ENCODE results near the gene SPIRE1. TPM values are rescaled to one million over a fixed set of nuclear protein-coding genes. Genes with fewer than 3 reads are reported as not detected.
"Not testable (repeated sequence)": the region's sequence is repeated elsewhere in the genome, so short reads cannot be mapped to it uniquely, and the experiment has no call there.

The SPIRE1 gene
- total and polyA plus RNA-seq, 2 experiments from 2014 or later = 10.7 to 28.6 TPM

DNA sequence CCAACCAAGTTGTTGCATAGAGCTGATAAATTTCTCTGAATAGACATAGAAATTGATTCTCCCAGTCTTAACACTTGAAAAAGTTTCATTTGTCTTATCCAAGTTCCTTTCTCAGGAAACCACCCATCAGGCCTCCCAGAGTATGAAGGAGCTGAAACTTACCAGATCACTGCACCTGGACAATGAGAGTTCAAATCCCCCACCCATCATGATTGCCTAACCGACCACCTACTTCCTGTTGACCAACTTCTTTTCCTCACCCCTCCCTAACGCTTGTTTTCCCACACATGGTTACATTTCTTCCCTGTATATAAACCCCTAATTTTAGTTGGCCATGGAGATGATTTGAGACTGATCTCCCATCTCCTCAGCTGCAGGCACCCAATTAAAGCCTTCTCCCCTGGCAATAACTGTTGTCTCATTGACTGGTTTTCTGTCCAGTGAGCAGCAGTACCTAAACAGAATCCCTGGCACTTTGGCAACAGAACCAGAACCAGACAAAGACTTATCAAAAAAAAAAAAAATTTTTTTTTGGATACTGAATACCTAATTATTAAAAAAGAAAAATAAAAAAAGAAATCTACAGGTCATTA, 103.0 kb downstream of the SPIRE1 start:
- Histone ChIP-seq H3K27me3 (replicated peaks; ENCODE audit: insufficient read depth) (no peaks in the 10 kb centered on the region), H3K36me3 (ENCODE audit: low read depth) (no peaks in the 10 kb centered on the region), H3K79me2 (ENCODE audit: insufficient read depth) (peaks cover 96% of the 10 kb centered on the region), H3K27ac (no peak overlapping the region), H3K9me2 (ENCODE audit: insufficient read depth) (no peaks in the 10 kb centered on the region), H3K4me2 (ENCODE audit: unreplicated experiment) (no peak overlapping the region), H3K9me3 (ENCODE audit: low read depth) (no peaks in the 10 kb centered on the region), H3F3A (ENCODE audit: insufficient read depth) (no peaks in the 10 kb centered on the region), H4K20me1 (ENCODE audit: insufficient read depth) (peaks cover 15% of the 10 kb centered on the region; the same call in 1 of the 2 replicates), H3K4me1 (ENCODE audit: insufficient read depth) (0 out of 2 replicates have a peak, but pooled peaks cover 4% of the 10 kb centered on the region), H3K4me3 (no peak overlapping the region), H3K9ac (no peak overlapping the region), H2AFZ (no peak overlapping the region)
- 94 to 100% methylated on average over 2 of the region's 2 CpGs for WGBS, 2 experiments (ENCODE audit: low coverage in 1 of 2, low lambda C conversion rate in 2 of 2, missing lambda C conversion rate in 2 of 2)
- no peak for TF ChIP-seq EZH2 (IDR thresholded peaks at IDR 0.05; ENCODE audit: insufficient read depth, poor library complexity, severe bottlenecking)
- TF ChIP-seq EZH2phosphoT487 (IDR thresholded peaks at IDR 0.05; ENCODE audit: insufficient read depth, low read depth) = no peak
- no peak for DNase-seq
- in situ Hi-C loops (cut with MboI) = no loop called here

- Histone ChIP-seq H3K27me3 (replicated peaks; ENCODE audit: insufficient read depth) (no peaks in the 10 kb centered on the region), H4K20me1 (ENCODE audit: insufficient read depth) (peaks cover 12% of the 10 kb centered on the region; the same call in 1 of the 2 replicates), H3K4me2 (ENCODE audit: unreplicated experiment) (no peak overlapping the region), H3K9me2 (ENCODE audit: insufficient read depth) (no peaks in the 10 kb centered on the region), H3K9ac (no peak overlapping the region), H3K79me2 (ENCODE audit: insufficient read depth) (peaks cover 98% of the 10 kb centered on the region), H3K4me3 (no peak overlapping the region), H3K27ac (no peak overlapping the region), H3K4me1 (ENCODE audit: insufficient read depth) (0 out of 2 replicates have a peak, but pooled peaks cover 4% of the 10 kb centered on the region), H2AFZ (no peak overlapping the region), H3K9me3 (ENCODE audit: low read depth) (no peaks in the 10 kb centered on the region), H3K36me3 (ENCODE audit: low read depth) (no peaks in the 10 kb centered on the region), H3F3A (ENCODE audit: insufficient read depth) (no peaks in the 10 kb centered on the region)
- no peak for TF ChIP-seq EZH2phosphoT487 (IDR thresholded peaks at IDR 0.05; ENCODE audit: insufficient read depth, low read depth)
- no peak for TF ChIP-seq EZH2 (IDR thresholded peaks at IDR 0.05; ENCODE audit: insufficient read depth, poor library complexity, severe bottlenecking)
- WGBS, 2 experiments (ENCODE audit: low coverage in 1 of 2, low lambda C conversion rate in 2 of 2, missing lambda C conversion rate in 2 of 2) = 98 to 99% methylated on average over 4 of the region's 4 CpGs
- DNase-seq = no peak
- in situ Hi-C loops (cut with MboI) = no loop called here
These were observed 105.0 kb downstream of the SPIRE1 start for GRCh38 chr18:12552879-12553242.

- peaks cover 12% of the 10 kb centered on the region; the same call in 1 of the 2 replicates for H4K20me1 ChIP-seq (ENCODE audit: insufficient read depth)
- H2AFZ ChIP-seq; H3K9ac ChIP-seq; H3K4me3 ChIP-seq; H3K27ac ChIP-seq; H3F3A ChIP-seq (ENCODE audit: insufficient read depth); H3K4me2 ChIP-seq (ENCODE audit: unreplicated experiment); H3K4me1 ChIP-seq (ENCODE audit: insufficient read depth); in situ Hi-C loops (cut with MboI); H3K9me2 ChIP-seq (ENCODE audit: insufficient read depth); H3K27me3 ChIP-seq (replicated peaks; ENCODE audit: insufficient read depth); H3K36me3 ChIP-seq (ENCODE audit: low read depth); H3K9me3 ChIP-seq (ENCODE audit: low read depth): not testable (repeated sequence)
- 79 to 84% methylated on average over 13 of the region's 13 CpGs for WGBS, 2 experiments (ENCODE audit: low coverage in 1 of 2, low lambda C conversion rate in 2 of 2, missing lambda C conversion rate in 2 of 2)
- DNase-seq = peak; percentile 24
- peaks cover 98% of the 10 kb centered on the region for H3K79me2 ChIP-seq (ENCODE audit: insufficient read depth)
These were observed 105.7 kb downstream of the SPIRE1 start for GRCh38 chr18:12551943-12552878.

- H3K9me3 ChIP-seq (ENCODE audit: low read depth); DNase-seq; H3K4me2 ChIP-seq (ENCODE audit: unreplicated experiment); H3K36me3 ChIP-seq (ENCODE audit: low read depth); H3F3A ChIP-seq (ENCODE audit: insufficient read depth); in situ Hi-C loops (cut with MboI); H3K9ac ChIP-seq; H3K27me3 ChIP-seq (replicated peaks; ENCODE audit: insufficient read depth); H3K27ac ChIP-seq; H2AFZ ChIP-seq; H3K4me1 ChIP-seq (ENCODE audit: insufficient read depth); H3K4me3 ChIP-seq; H3K9me2 ChIP-seq (ENCODE audit: insufficient read depth): not testable (repeated sequence)
- H4K20me1 ChIP-seq (ENCODE audit: insufficient read depth) = peaks cover 12% of the 10 kb centered on the region; the same call in 1 of the 2 replicates
- WGBS, 2 experiments (ENCODE audit: low coverage in 1 of 2, low lambda C conversion rate in 2 of 2, missing lambda C conversion rate in 2 of 2) = 82 to 85% methylated on average over 13 of the region's 13 CpGs
- peaks cover 98% of the 10 kb centered on the region for H3K79me2 ChIP-seq (ENCODE audit: insufficient read depth)
These were observed 106.4 kb downstream of the SPIRE1 start for GRCh38 chr18:12551466-12551865.

Data from GM23248 (cell line).